ENCODE data around the gene HIGD1B. TPM values are rescaled to one million over a fixed set of nuclear protein-coding genes. Genes with fewer than 3 reads are reported as not detected.

The HIGD1B gene
- total and polyA plus RNA-seq, 2 donors (not counting 3 experiments of a cell fraction or from before 2014, with no cell fraction given), result not detected

DNA sequence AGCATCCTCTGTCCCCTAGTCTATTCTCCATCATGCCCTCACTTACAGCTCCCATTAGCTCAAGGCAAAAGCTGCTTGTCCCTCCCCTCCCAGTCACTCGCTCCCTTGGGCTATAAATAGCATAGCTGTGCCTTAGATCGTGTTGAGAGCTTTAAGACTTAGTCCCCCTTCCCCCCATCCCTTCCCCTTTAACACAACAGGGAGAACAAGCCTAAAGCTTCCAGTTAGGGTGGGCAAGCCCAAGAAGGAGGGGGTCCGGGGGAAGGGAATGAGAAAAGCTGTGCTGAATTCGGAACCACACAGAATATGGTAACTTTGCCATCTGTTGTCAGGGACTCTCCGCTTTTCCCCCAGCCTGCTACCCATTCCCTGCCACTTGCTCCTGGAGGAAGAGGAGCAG lies 4.9 kb upstream of the HIGD1B start:
- no TSS peak for BruUV-seq (replicated peaks)
- no peak overlapping the region for H3K27ac ChIP-seq (ENCODE audit: insufficient read depth, low read depth, low read length)
- H2AFZ ChIP-seq (ENCODE audit: low read depth, low read length), result no peak overlapping the region
- no peak overlapping the region for H3K4me3 ChIP-seq (replicated peaks in 1 of 3; ENCODE audit: insufficient read depth in 1 of 3, low read depth in 1 of 3, low read length in 3 of 3)
- intact Hi-C loops (cut with micrococcal nuclease), result no loop called here
- no peak overlapping the region for H3K4me2 ChIP-seq (ENCODE audit: insufficient read depth, low read length)
- POLR2A ChIA-PET, result no interaction called here
- TF ChIP-seq POLR2AphosphoS5 (IDR thresholded peaks at IDR 0.05; ENCODE audit: insufficient read depth, low read depth, low read length) (no peak), JUN (IDR thresholded peaks at IDR 0.05; ENCODE audit: borderline replicate concordance, insufficient read depth, insufficient read length, low read depth) (no peak), FOS (IDR thresholded peaks at IDR 0.05; ENCODE audit: borderline replicate concordance, insufficient read depth, low read length) (no peak), EZH2 (IDR thresholded peaks at IDR 0.05; ENCODE audit: borderline replicate concordance, low read depth, low read length, severe bottlenecking) (no peak), POLR2A (IDR thresholded peaks at IDR 0.05; ENCODE audit: low read depth, low read length) (no peak), MYC (IDR thresholded peaks at IDR 0.05; ENCODE audit: low read depth, low read length) (no peak), GATA2 (IDR thresholded peaks at IDR 0.05; ENCODE audit: insufficient read depth, insufficient read length, low read depth, low read length) (no peak)
- TF ChIP-seq, protein P1, sequence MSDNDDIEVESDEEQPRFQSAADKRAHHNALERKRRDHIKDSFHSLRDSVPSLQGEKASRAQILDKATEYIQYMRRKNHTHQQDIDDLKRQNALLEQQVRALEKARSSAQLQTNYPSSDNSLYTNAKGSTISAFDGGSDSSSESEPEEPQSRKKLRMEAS (IDR thresholded peaks at IDR 0.05; ENCODE audit: insufficient read depth, insufficient read length), result no peak
- TF ChIP-seq, protein P2, sequence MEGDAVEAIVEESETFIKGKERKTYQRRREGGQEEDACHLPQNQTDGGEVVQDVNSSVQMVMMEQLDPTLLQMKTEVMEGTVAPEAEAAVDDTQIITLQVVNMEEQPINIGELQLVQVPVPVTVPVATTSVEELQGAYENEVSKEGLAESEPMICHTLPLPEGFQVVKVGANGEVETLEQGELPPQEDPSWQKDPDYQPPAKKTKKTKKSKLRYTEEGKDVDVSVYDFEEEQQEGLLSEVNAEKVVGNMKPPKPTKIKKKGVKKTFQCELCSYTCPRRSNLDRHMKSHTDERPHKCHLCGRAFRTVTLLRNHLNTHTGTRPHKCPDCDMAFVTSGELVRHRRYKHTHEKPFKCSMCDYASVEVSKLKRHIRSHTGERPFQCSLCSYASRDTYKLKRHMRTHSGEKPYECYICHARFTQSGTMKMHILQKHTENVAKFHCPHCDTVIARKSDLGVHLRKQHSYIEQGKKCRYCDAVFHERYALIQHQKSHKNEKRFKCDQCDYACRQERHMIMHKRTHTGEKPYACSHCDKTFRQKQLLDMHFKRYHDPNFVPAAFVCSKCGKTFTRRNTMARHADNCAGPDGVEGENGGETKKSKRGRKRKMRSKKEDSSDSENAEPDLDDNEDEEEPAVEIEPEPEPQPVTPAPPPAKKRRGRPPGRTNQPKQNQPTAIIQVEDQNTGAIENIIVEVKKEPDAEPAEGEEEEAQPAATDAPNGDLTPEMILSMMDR (IDR thresholded peaks at IDR 0.05; ENCODE audit: extremely low read depth in 1 of 2, insufficient read depth in 1 of 2, low read depth in 1 of 2, low read length in 2 of 2), result no peak
- no peaks in the 10 kb centered on the region for H3K9me3 ChIP-seq (replicated peaks; ENCODE audit: control insufficient read depth, insufficient read depth, low read length)
- no peaks in the 10 kb centered on the region for H3K79me2 ChIP-seq (ENCODE audit: control insufficient read depth, insufficient read depth, low read length)
- no peak overlapping the region for H3K9ac ChIP-seq (replicated peaks; ENCODE audit: extremely low read depth, insufficient read depth, low read length)
- H4K20me1 ChIP-seq (replicated peaks; ENCODE audit: control insufficient read depth, extremely low read depth, insufficient read depth, low read length), result no peaks in the 10 kb centered on the region
- CTCF ChIA-PET, result interaction anchor here (1.8 kb wide), 1 partner anchor 64 kb away, joined by 12 read pairs; no protein-coding TSS in a partner anchor
- DNase-seq (ENCODE audit: low read depth, low spot score), result no peak
- H3K9me1 ChIP-seq (replicated peaks; ENCODE audit: control insufficient read depth, extremely low read depth, insufficient read depth, low read length), result no peaks in the 10 kb centered on the region
- H3K4me1 ChIP-seq (ENCODE audit: control insufficient read depth, extremely low read depth, insufficient read depth, low read length), result no peaks in the 10 kb centered on the region
- no peaks in the 10 kb centered on the region for H3K36me3 ChIP-seq (ENCODE audit: control insufficient read depth in 2 of 2, extremely low read depth in 1 of 2, insufficient read depth in 2 of 2, low read length in 2 of 2)
- FAIRE-seq, result no peak
- dilution Hi-C loops (cut with MboI; ENCODE audit: extremely low pct_ligation_motif_present, low sequenced_read_pairs), result no loop called here
- no peaks in the 10 kb centered on the region for H3K27me3 ChIP-seq (ENCODE audit: control insufficient read depth in 2 of 2, insufficient read depth in 2 of 2, low read length in 2 of 2)
